Skeletal muscle tissue (tissue), 4 donors: ENCODE results near the gene GYG1. TPM values are rescaled to one million over a fixed set of nuclear protein-coding genes. Genes with fewer than 3 reads are reported as not detected.

ENCODE experiments used
- H3K27ac ChIP-seq: one replicate; pipeline ENCODE4 v1.7.0; 2013; ENCODE audit warnings: mild to moderate bottlenecking, low read depth, low read length, inconsistent platforms
- H3K27me3 ChIP-seq, 3 donors: one replicate each; pipeline ENCODE4 v1.7.0; 2013; ENCODE audit warnings: low read length in 3 of 3; ENCODE audit not compliant: control insufficient read depth in 3 of 3, insufficient read depth in 3 of 3
- H3K36me3 ChIP-seq, 3 donors: one replicate each; pipeline ENCODE4 v1.7.0; 2013; ENCODE audit warnings: low read length in 3 of 3; ENCODE audit not compliant: control insufficient read depth in 3 of 3, insufficient read depth in 3 of 3
- H3K4me1 ChIP-seq, 3 donors: one replicate each; pipeline ENCODE4 v1.7.0; 2013; ENCODE audit warnings: low read length in 3 of 3, mild to moderate bottlenecking in 3 of 3; ENCODE audit not compliant: control insufficient read depth in 3 of 3, insufficient read depth in 3 of 3
- H3K4me3 ChIP-seq, 3 donors: one replicate each; pipeline ENCODE4 v1.7.0; 2013; ENCODE audit warnings: low read length in 3 of 3
- H3K9ac ChIP-seq, 3 donors: one replicate each; pipeline ENCODE4 v1.7.0; 2013; ENCODE audit warnings: low read length in 3 of 3, mild to moderate bottlenecking in 3 of 3, moderate library complexity in 2 of 3, low read depth in 1 of 3
- H3K9me3 ChIP-seq, 3 donors: one replicate each; pipeline ENCODE4 v1.7.0; 2013; ENCODE audit warnings: low read length in 3 of 3; ENCODE audit not compliant: control insufficient read depth in 3 of 3
- total RNA-seq: library from RNA; depleted of rRNA; stranded (reverse); fragments of >200 nt; gene quantifications from one replicate; pipeline ENCODE4 v1.2.3, GENCODE V29; 2014
- donor health status: Osteomylitis.

The GYG1 gene
- total RNA-seq, 1 donor from 2014 or later, result 62.6 TPM

DNA sequence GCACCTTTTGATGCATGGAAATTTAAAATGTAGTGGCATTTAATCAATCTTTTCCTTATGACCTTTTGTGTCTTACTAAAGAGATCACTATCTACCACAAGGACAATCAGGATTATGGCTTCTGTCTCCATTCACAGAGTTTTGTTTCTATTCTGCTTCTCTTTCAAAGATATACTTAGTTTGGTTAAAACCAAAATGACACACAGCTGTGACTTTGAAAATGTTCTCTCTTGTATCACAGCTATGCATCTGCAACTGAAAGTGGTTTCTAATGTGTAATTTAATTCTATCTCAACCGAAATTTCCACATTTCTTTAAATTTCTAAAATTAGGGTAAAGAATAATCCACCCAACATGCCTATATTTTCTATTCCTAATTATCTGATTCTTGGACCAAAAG, 67.3 kb downstream of the GYG1 start:
- H3K27ac ChIP-seq, result no peak overlapping the region
- H3K9me3 ChIP-seq, result no peaks in the 10 kb centered on the region
- H3K27me3 ChIP-seq, result no peaks in the 10 kb centered on the region
- no peak overlapping the region for H3K9ac ChIP-seq
- peaks cover 5 to 16% (median 9%) of the 10 kb centered on the region in 3 donors for H3K36me3 ChIP-seq
- no peaks in the 10 kb centered on the region for H3K4me1 ChIP-seq
- H3K4me3 ChIP-seq, result no peak overlapping the region

DNA sequence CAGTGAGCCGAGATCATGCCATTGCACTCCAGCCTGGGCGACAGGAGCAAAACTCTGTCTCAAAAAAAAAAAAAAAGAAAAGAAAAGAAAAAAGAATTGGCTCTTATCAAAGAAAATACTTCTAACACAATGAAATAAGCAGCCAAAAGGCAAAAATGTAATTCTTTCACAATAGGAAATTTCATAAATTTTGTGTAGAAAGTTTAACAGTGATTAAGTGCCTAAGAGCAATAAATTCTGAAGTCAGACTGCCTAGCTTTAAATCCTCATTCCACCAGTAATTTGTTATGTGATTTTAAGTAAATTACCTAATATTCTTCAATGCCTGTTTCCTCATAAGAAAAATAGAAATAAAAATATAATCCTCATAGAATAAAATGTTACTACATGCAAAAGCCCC, 70.4 kb downstream of the GYG1 start:
- Histone ChIP-seq H3K4me1 (no peaks in the 10 kb centered on the region), H3K27ac (no peak overlapping the region), H3K4me3 (no peak overlapping the region), H3K36me3 (peaks cover 0 to 15% (median 11%) of the 10 kb centered on the region in 3 donors), H3K9ac (no peak overlapping the region), H3K27me3 (no peaks in the 10 kb centered on the region), H3K9me3 (no peaks in the 10 kb centered on the region)

DNA sequence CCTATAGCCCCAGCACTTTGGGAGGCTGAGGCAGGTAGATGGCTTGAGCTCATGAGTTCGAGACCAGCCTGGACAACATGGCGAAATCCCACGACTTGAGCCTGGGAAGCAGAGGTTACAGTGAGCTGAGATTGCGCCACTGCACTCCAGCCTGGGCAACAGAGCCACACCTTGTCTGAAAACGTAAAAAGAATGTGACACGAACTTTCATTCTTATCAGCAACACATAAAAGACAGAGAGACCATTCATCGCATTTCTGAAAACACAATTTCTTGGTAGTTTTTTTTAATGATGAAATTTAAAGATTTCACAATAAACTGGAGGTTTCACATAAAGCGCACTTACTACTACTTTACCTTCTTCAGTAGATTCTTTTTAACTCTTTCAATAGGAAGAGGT, 76.5 kb downstream of the GYG1 start:
- Histone ChIP-seq H3K27me3 (no peaks in the 10 kb centered on the region), H3K9me3 (no peaks in the 10 kb centered on the region), H3K27ac (no peak overlapping the region), H3K4me1 (no peaks in the 10 kb centered on the region), H3K36me3 (peaks cover 0 to 25% (median 19%) of the 10 kb centered on the region in 3 donors), H3K4me3 (no peak overlapping the region), H3K9ac (no peak overlapping the region)

Other genes with a start within 250 kb of the GYG1 start
- gene CPB1, start 163.7 kb upstream of the GYG1 start, total RNA-seq, result 2.1 TPM
- 5.2 TPM for gene CPA3, start 126.2 kb upstream of the GYG1 start, total RNA-seq
- gene HLTF, start 95.0 kb downstream of the GYG1 start, total RNA-seq, result 26.6 TPM
- 6.3 TPM for gene HPS3, start 138.1 kb downstream of the GYG1 start, total RNA-seq
- gene CP, start 230.3 kb downstream of the GYG1 start, total RNA-seq, result 1.0 TPM